ENCODE measurements around the gene CHRNA3.

Gene CHRNA3

GRCh38 chr15:78550815-78551214, 70.0 kb downstream of the CHRNA3 start:
- DNase-seq: no peak

- DNase-seq: no peak
Observed at GRCh38 chr15:78550194-78550593, 70.6 kb downstream of the CHRNA3 start.

Data from NCI-H146 (cell line).